ENCODE measurements around the gene MAP3K14. TPM values are rescaled to one million over a fixed set of nuclear protein-coding genes. Genes with fewer than 3 reads are reported as not detected.

Gene MAP3K14
- total RNA-seq, 1 experiment from 2014 or later, result 7.8 TPM

DNA sequence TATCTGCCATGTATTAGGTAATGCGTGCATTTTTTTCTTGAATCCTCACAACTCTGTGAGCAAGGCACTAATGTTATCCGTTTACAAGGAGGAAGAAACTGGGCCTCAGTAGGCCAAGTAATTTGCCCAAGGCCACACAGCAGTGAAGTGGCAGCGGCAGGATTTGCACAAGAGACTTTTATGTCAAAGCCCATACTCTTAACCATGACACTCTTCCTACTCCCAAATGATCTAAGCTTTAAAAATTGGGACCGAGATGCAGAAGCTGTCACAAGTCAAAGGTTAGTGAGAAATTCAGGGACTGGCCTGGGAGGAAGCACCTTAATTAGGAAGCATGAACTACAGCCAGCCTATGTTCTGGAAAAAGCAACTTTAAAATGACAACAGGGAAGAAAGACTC lies 10.7 kb downstream of the MAP3K14 start:
- Histone ChIP-seq H3T11ph (ENCODE audit: low read length) (no peak overlapping the region), H2BK12ac (ENCODE audit: insufficient read length, low read depth, low read length) (no peak overlapping the region), H3K79me2 (ENCODE audit: insufficient read depth, low read length) (no peaks in the 10 kb centered on the region; the same call in 1 of the 2 replicates), H3K4me1 (ENCODE audit: insufficient read depth, low read length) (no peaks in the 10 kb centered on the region), H3K27ac (ENCODE audit: insufficient read length, low read depth, low read length) (no peak overlapping the region), H2BK5ac (ENCODE audit: insufficient read length, low read length) (no peak overlapping the region), H3K4ac (ENCODE audit: low read depth, low read length) (no peak overlapping the region), H4K20me1 (ENCODE audit: control insufficient read depth, insufficient read depth, insufficient read length) (no peaks in the 10 kb centered on the region), H4K5ac (ENCODE audit: insufficient read length, low read depth, low read length) (no peak overlapping the region), H2BK15ac (ENCODE audit: low read depth, low read length) (no peak overlapping the region), H3K27me3 (ENCODE audit: insufficient read depth, low read length) (no peaks in the 10 kb centered on the region), H2BK20ac (ENCODE audit: low read depth, low read length, poor library complexity, severe bottlenecking) (no peak overlapping the region), H3K9me3 (ENCODE audit: control insufficient read depth, low read depth, low read length) (no peaks in the 10 kb centered on the region), H3K18ac (ENCODE audit: insufficient read length, low read depth, low read length) (no peak overlapping the region), H3K23ac (ENCODE audit: insufficient read length, low read depth, low read length) (no peak overlapping the region), H2AK5ac (ENCODE audit: insufficient read length, low read length) (no peak overlapping the region), H3K79me1 (ENCODE audit: insufficient read depth, low read depth, low read length, poor library complexity, severe bottlenecking) (no peaks in the 10 kb centered on the region), H2AFZ (ENCODE audit: low read length) (no peak overlapping the region), H4K91ac (ENCODE audit: insufficient read length, low read depth, low read length) (no peak overlapping the region), H3K14ac (ENCODE audit: insufficient read depth, low read length) (no peak overlapping the region), H4K8ac (replicated peaks; ENCODE audit: insufficient read length, low read depth, low read length) (no peak overlapping the region), H3K56ac (ENCODE audit: insufficient read length, low read depth, low read length) (no peak overlapping the region), H2BK120ac (ENCODE audit: low read depth, low read length, poor library complexity, severe bottlenecking) (no peak overlapping the region), H3K9ac (ENCODE audit: extremely low read depth, insufficient read length, low read length) (no peak overlapping the region), H3K4me2 (ENCODE audit: insufficient read depth, insufficient read length, low read length) (no peak overlapping the region), H3K23me2 (ENCODE audit: insufficient read length, low read depth, low read length, poor library complexity, severe bottlenecking) (peaks cover 2% of the 10 kb centered on the region)
- H3K36me3 Mint-ChIP-seq (ENCODE audit: insufficient read depth in 1 of 3, low read depth in 3 of 3), result peaks cover 0 to 7% (median 3%) of the 10 kb centered on the region in 3 experiments; a peak in 5 of 7 replicates
- H3K27ac Mint-ChIP-seq, result no peak overlapping the region
- TF ChIP-seq, protein P1, sequence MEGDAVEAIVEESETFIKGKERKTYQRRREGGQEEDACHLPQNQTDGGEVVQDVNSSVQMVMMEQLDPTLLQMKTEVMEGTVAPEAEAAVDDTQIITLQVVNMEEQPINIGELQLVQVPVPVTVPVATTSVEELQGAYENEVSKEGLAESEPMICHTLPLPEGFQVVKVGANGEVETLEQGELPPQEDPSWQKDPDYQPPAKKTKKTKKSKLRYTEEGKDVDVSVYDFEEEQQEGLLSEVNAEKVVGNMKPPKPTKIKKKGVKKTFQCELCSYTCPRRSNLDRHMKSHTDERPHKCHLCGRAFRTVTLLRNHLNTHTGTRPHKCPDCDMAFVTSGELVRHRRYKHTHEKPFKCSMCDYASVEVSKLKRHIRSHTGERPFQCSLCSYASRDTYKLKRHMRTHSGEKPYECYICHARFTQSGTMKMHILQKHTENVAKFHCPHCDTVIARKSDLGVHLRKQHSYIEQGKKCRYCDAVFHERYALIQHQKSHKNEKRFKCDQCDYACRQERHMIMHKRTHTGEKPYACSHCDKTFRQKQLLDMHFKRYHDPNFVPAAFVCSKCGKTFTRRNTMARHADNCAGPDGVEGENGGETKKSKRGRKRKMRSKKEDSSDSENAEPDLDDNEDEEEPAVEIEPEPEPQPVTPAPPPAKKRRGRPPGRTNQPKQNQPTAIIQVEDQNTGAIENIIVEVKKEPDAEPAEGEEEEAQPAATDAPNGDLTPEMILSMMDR (conservative IDR thresholded peaks at IDR 0.05), result no peak
- H3K4me1 Mint-ChIP-seq, result peaks cover 12 to 15% of the 10 kb centered on the region in 2 experiments; a peak in 3 of 4 replicates
- no peaks in the 10 kb centered on the region for H3K27me3 Mint-ChIP-seq (ENCODE audit: low read depth)
- no CpG with 5 or more reads among the region's 4 CpGs for WGBS (ENCODE audit: extremely low coverage, insufficient read length, low lambda C conversion rate)
- no peak for DNase-seq
- no peak overlapping the region for H3K4me3 Mint-ChIP-seq
- no peaks in the 10 kb centered on the region for H3K9me3 Mint-ChIP-seq
